HTR-8/SVneo (cell line): ENCODE data around the gene SERPINI1.

Experiments used
- DNase-seq: peaks from one replicate; pipeline ENCODE4 v3.0.0; 2011; ENCODE audit warnings: low spot score, mixed read lengths; ENCODE audit not compliant: insufficient read length
- FAIRE-seq: peaks from 2 replicates; lab custom pipeline; 2011; peaks lifted over from hg19 to GRCh38; lab: Jason Lieb, UNC

SERPINI1 gene

DNA sequence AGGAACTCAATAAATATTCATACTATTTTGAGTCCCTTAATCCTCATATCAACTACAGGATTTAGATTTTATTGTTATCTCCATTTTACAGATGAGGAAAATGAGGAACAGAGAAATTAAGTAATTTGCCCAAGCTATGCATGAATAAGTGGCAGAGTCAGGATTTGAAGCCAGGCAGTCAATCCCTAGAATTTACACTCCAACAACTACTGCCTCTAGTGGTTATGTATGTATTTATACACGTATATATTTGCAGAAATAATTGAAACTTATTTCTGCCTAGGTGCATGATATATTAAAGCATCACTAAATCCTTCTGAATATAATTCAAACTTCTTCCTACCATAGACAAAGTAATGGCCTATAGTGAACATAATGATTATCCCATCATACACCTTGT, 137.4 kb downstream of the SERPINI1 start:
- FAIRE-seq (no peak), DNase-seq (no peak)

DNA sequence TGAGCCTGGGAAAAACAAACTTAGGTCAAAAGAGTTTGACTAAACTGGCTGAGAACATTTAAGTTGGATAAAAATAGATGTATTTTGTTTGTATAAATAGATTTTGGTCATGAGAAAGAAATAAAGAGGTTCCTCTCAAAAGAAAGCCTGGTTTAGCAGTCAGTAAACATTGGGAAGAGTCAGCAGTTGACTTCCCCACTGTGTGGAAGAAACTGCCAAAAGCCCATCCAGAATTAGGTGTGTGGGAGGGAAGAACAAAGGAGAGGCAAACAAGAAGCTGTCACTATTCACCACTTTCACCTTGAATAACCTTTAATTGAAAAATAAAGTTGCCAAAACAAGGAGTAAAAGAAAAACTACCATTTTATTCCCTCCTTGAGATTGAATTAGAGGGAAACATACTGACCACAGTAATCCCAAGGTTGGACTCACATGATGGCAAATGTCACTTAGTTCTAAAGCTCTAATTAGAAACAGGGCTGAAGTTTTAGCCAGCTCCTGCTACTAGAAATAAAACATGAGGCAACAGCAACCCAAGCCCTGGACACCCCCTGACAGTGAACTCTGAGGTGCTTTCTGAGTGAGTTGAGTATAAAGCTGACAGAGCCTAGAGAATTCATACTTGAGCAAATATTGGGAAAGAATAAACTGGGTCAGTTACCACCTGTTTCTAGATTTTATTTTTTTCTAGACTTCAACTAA, 139.3 kb downstream of the SERPINI1 start:
- no peak for FAIRE-seq
- DNase-seq: no peak
